Measurements from ENCODE around the gene MAPT.

DNA sequence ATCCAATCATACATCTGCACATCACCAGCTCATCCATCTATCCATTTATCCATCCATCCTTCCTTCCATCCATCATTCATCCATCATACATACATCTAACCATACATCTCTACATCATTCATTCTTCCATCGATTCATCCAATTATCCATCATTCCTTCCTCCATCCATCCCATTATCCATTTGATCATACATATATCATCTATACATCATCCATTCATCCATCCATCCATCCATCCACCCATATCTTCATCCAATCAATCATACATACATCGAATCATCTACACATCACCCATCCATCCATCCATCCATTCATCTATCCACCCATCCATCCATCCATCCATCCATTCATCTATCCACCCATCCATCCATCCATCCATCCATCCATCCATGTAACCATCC is 75.4 kb downstream of the MAPT start:
- TF ChIP-seq, protein P1, sequence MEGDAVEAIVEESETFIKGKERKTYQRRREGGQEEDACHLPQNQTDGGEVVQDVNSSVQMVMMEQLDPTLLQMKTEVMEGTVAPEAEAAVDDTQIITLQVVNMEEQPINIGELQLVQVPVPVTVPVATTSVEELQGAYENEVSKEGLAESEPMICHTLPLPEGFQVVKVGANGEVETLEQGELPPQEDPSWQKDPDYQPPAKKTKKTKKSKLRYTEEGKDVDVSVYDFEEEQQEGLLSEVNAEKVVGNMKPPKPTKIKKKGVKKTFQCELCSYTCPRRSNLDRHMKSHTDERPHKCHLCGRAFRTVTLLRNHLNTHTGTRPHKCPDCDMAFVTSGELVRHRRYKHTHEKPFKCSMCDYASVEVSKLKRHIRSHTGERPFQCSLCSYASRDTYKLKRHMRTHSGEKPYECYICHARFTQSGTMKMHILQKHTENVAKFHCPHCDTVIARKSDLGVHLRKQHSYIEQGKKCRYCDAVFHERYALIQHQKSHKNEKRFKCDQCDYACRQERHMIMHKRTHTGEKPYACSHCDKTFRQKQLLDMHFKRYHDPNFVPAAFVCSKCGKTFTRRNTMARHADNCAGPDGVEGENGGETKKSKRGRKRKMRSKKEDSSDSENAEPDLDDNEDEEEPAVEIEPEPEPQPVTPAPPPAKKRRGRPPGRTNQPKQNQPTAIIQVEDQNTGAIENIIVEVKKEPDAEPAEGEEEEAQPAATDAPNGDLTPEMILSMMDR (IDR thresholded peaks at IDR 0.05) = no peak
- TF ChIP-seq EP300 (IDR thresholded peaks at IDR 0.05) = no peak
- TF ChIP-seq POLR2AphosphoS5 (IDR thresholded peaks at IDR 0.05) = no peak
